NCI-H1436 (cell line): Measurements from ENCODE around the gene LIN9.
"Not testable (repeated sequence)": the region's sequence is repeated elsewhere in the genome, so short reads cannot be mapped to it uniquely, and the experiment has no call there.

Experiments used
- DNase-seq: peaks from one replicate; lab custom pipeline; 2025; lab: John Stamatoyannopoulos, UW

Gene LIN9

GRCh38 chr1:226211181-226211821 is 97.7 kb downstream of the LIN9 start:
- DNase-seq = no peak

GRCh38 chr1:226210571-226211176 is 98.3 kb downstream of the LIN9 start:
- no peak for DNase-seq

- DNase-seq = no peak
Observed at GRCh38 chr1:226209307-226210059, 99.5 kb downstream of the LIN9 start.

GRCh38 chr1:226207048-226207447 is 101.9 kb downstream of the LIN9 start:
- DNase-seq = no peak

GRCh38 chr1:226204198-226204597 is 104.8 kb downstream of the LIN9 start:
- no peak for DNase-seq

- no peak for DNase-seq
Observed at GRCh38 chr1:226203655-226204054, 105.3 kb downstream of the LIN9 start.

- DNase-seq = no peak
Observed at GRCh38 chr1:226203240-226203639, 105.7 kb downstream of the LIN9 start.

- not testable (repeated sequence) for DNase-seq
Observed at GRCh38 chr1:226202666-226203065, 106.3 kb downstream of the LIN9 start.

- DNase-seq = no peak
Observed at GRCh38 chr1:226202246-226202645, 106.7 kb downstream of the LIN9 start.

- no peak for DNase-seq
Observed at GRCh38 chr1:226201029-226201593, 107.9 kb downstream of the LIN9 start.

- no peak for DNase-seq
Observed at GRCh38 chr1:226199971-226200370, 109.0 kb downstream of the LIN9 start.

- DNase-seq = no peak
Observed at GRCh38 chr1:226195144-226195543, 113.8 kb downstream of the LIN9 start.

- no peak for DNase-seq
Observed at GRCh38 chr1:226187380-226187779, 121.6 kb downstream of the LIN9 start.

GRCh38 chr1:226187019-226187322 is 122.0 kb downstream of the LIN9 start:
- no peak for DNase-seq

- peak; percentile 90 for DNase-seq
Observed at GRCh38 chr1:226186124-226187018, 122.6 kb downstream of the LIN9 start, which contains the start of gene ACBD3. ACBD3 (minus strand) TSS chr1:226186741; CDS start chr1:226186675, 66 bp downstream.

- no peak for DNase-seq
Observed at GRCh38 chr1:226185141-226186036, 123.6 kb downstream of the LIN9 start.

GRCh38 chr1:226181996-226182714 is 126.8 kb downstream of the LIN9 start:
- no peak for DNase-seq
